AG04450 (cell line): ENCODE data around the gene NCOR2. TPM values are rescaled to one million over a fixed set of nuclear protein-coding genes. Genes with fewer than 3 reads are reported as not detected.

Experiments
- CTCF ChIA-PET: fragments of 300-600, 350-600 bp; formaldehyde crosslinking; extraction: SDS; loops from one replicate; lab custom pipeline; 2022; ENCODE audit warnings: antibody characterized with exemption, inconsistent platforms; lab: Charles Lee
- POLR2A ChIA-PET: fragments of 350-600 bp; formaldehyde crosslinking; extraction: SDS; loops from one replicate; lab custom pipeline; 2021; ENCODE audit warnings: antibody characterized with exemption, inconsistent platforms; lab: Yijun Ruan, JAX
- DNase-seq: peaks from one replicate; pipeline ENCODE4 v3.0.0-alpha.2; 2011; ENCODE audit warnings: low read depth, low spot score
- H3K27ac ChIP-seq: one replicate; pipeline ENCODE4 v1.5.1; 2012; ENCODE audit warnings: low read depth, low read length, control low read depth
- H3K27me3 ChIP-seq: one replicate; pipeline ENCODE4 v1.6.0; 2012; ENCODE audit warnings: low read length; ENCODE audit not compliant: control insufficient read depth, insufficient read depth
- H3K4me3 ChIP-seq: 2 replicates; pipeline ENCODE4 v1.5.1; 2011; ENCODE audit warnings: mild to moderate bottlenecking, low read depth, low read length, control low read depth
- H3K9me3 ChIP-seq: 2 replicates; pipeline ENCODE4 v1.5.1; 2012; ENCODE audit warnings: low read length; ENCODE audit not compliant: control insufficient read depth, insufficient read depth
- polyA plus RNA-seq: library from polyadenylated mRNA; depleted of rRNA; stranded (reverse); fragments of >200 nt; gene quantifications from 2 replicates; pipeline ENCODE4 v1.2.3, GENCODE V29; 2011
- TF ChIP-seq, protein P1 (sequence below): IDR thresholded peaks from 2 replicates; pipeline ENCODE4 v1.5.1; 2011; ENCODE audit warnings: low read depth, low read length, control low read depth, inconsistent platforms

Gene NCOR2
- polyA plus RNA-seq, 1 experiment: 3.3 TPM

DNA sequence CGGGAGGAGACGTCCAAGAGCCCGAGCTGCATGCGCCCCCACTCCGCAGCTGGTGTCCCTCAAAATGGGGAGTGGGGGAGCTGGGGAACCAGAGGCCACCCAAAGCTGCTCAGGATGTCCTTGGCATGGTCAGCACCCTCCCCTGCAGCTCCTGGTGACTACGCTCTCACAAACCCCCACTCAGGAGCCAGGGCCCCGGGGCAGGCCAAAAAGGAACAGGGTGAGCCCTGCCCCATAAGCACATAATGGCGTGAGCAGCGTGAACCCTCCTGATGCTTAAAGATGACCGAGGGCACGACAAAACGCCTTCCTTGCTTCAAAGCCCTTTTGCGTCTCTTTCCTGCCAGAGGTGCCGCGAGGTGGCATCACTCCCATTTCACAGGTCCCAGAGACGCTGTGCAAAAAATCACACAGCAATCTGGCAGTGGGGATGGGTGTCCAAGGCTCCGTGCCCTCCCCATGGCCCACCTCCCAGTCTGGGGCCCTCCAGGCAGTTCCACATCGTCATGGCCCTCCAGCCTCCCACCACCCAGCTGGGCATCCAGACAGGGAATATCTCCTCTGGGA lies 13.5 kb downstream of the NCOR2 start:
- POLR2A ChIA-PET: no interaction called here
- TF ChIP-seq, protein P1, sequence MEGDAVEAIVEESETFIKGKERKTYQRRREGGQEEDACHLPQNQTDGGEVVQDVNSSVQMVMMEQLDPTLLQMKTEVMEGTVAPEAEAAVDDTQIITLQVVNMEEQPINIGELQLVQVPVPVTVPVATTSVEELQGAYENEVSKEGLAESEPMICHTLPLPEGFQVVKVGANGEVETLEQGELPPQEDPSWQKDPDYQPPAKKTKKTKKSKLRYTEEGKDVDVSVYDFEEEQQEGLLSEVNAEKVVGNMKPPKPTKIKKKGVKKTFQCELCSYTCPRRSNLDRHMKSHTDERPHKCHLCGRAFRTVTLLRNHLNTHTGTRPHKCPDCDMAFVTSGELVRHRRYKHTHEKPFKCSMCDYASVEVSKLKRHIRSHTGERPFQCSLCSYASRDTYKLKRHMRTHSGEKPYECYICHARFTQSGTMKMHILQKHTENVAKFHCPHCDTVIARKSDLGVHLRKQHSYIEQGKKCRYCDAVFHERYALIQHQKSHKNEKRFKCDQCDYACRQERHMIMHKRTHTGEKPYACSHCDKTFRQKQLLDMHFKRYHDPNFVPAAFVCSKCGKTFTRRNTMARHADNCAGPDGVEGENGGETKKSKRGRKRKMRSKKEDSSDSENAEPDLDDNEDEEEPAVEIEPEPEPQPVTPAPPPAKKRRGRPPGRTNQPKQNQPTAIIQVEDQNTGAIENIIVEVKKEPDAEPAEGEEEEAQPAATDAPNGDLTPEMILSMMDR: no peak
- DNase-seq: no peak
- Histone ChIP-seq H3K4me3 (no peak overlapping the region), H3K27ac (no peak overlapping the region), H3K27me3 (no peaks in the 10 kb centered on the region), H3K9me3 (no peaks in the 10 kb centered on the region; the same call in 1 of the 2 replicates)
- CTCF ChIA-PET: interaction anchor here (1.3 kb wide), 1 partner anchor 352 kb away, joined by 4 read pairs; no protein-coding TSS in a partner anchor

DNA sequence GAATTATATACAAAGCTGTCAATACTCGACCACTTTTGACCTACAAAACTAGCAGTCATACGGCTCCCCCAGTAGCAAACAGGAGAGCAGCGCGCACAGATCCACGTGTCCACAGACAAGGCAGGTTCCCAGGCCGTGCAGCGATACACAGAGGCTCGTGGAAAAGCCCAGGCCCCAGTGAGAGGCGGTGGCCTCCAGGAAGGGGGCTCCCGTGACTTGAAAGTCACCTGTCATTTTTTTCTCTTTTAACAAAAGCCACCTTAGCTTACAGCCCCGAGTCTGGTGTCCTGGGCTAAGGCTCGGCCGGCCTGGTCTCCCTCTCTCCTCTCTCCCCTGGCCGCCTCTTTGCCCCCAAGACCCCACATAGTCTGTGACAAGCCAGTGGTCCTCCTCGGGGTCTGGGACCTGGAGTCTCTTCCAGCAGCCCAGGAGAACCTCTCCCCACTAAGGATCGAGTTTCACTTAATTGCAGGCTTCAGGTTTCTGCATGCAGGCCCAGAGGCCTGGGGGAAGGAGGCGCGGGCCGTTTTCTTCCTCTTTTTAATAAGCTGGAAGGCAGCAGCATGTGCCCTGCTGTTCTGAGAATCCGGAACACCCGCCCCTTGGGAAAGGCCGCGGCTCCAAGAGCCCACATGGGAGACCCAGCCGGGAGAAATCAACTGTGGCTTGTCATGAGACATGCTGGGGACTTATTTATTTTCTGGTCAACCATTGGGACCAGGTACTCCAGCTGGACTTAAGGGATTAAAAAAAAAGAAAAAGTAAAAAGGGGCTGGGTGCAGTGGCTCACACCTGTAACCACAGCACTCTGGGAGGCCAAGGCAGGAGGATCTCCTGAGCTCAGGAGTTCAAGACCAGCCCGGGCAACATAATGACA lies 15.9 kb downstream of the NCOR2 start:
- ChIA-PET POLR2A (interaction anchor here (1.1 to 2.0 kb wide), 2 partner anchors 15 to 57 kb away, joined by 3 to 4 read pairs; no protein-coding TSS in a partner anchor), CTCF (interaction anchor here (0.7 to 2.0 kb wide), 5 partner anchors 16 to 231 kb away, joined by 3 to 6 read pairs (median 3); partner anchors contain the start of gene NCOR2)
- peak overlapping the region; percentile 47 for H3K27ac ChIP-seq
- TF ChIP-seq, protein P1: no peak
- no peaks in the 10 kb centered on the region; the same call in 1 of the 2 replicates for H3K9me3 ChIP-seq
- no peaks in the 10 kb centered on the region for H3K27me3 ChIP-seq
- no peak overlapping the region for H3K4me3 ChIP-seq
- DNase-seq: no peak

DNA sequence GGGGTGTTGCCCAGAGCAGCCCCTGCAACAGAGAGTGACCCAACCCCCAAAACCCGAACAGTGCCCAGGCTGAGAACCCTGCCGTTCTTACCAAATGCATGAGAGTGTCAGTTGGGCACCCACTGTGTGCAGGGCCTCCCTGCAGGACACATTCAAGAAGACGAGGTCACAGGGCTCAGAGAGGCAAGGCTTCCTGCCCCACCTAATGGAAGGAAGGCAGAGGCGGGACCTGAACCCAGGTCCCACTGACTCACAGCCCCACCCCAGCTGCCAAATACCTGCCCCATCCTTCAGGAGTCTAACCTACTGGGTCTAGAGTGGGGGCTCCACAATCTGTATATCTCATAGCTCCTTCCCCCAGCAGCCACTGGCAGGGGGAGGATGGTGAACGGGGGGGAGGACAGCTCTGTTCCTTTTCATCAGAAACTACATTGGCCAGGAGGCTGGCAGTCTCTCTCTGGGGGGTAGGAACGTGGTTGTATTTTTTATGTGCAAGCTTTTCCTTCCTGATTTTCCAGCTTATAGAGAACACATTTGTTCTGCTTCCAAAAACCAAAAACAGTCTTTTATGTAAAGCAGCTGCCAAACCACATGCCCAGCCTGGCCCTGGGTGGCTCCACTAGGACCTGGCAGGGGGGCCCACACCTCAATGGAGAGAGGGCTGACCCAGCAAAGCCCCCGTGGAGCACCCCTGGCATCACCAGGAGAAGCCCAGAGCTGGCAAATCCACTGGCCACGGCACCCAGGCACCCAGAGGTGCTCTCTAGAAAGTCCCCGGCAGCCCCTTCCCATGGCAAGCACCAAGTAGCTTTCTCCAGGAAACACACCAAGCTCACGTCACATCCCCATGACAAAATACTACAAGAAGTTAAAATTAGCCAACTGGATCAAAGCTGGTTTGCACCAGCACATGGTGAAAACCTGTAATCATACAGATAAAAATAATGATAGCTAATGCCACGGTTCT lies 17.0 kb downstream of the NCOR2 start:
- no peaks in the 10 kb centered on the region; the same call in 1 of the 2 replicates for H3K9me3 ChIP-seq
- TF ChIP-seq, protein P1: no peak
- no peak overlapping the region for H3K4me3 ChIP-seq
- DNase-seq: no peak
- CTCF ChIA-PET: interaction anchor here (0.7 to 2.0 kb wide), 3 partner anchors 17 to 230 kb away, joined by 3 to 6 read pairs (median 3); partner anchors contain the start of gene NCOR2
- H3K27ac ChIP-seq: no peak overlapping the region
- POLR2A ChIA-PET: interaction anchor here (0.6 to 2.0 kb wide), 4 partner anchors 16 to 56 kb away, joined by 3 to 5 read pairs (median 4); no protein-coding TSS in a partner anchor
- no peaks in the 10 kb centered on the region for H3K27me3 ChIP-seq

DNA sequence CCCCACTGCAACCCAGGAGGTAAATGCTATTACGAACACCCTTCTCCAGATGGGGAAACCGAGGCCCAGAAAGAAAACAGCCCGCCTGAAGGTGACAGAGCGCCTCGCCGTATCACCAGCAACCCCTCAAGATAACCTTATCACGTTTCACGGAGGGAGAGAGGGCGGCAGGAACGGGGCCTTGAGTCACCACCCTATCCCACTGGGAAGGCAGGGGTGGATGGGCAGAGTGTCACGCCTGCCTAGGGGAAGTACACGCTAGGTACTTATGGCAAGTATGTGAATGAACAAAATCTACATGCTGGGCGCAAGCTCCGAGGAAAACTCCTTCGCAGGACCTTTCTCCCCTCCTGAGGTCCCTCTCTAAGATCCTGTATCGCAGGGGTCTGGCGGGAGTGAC lies 17.8 kb downstream of the NCOR2 start:
- no peak for DNase-seq
- no peaks in the 10 kb centered on the region for H3K27me3 ChIP-seq
- no peak overlapping the region for H3K4me3 ChIP-seq
- ChIA-PET POLR2A (interaction anchor here (0.7 kb wide), 1 partner anchor 17 kb away, joined by 3 read pairs; no protein-coding TSS in a partner anchor), CTCF (no interaction called here)
- H3K9me3 ChIP-seq: no peaks in the 10 kb centered on the region; the same call in 1 of the 2 replicates
- TF ChIP-seq, protein P1: no peak
- peak overlapping the region; percentile 68 for H3K27ac ChIP-seq
